GM13976 (cell line): ENCODE results near the gene LSM7.

Source experiments
- DNase-seq: peaks from one replicate; pipeline ENCODE4 v3.0.0; 2012; ENCODE audit warnings: low spot score
- CTCF ChIP-seq: IDR thresholded peaks from 2 replicates; pipeline ENCODE4 v1.5.1; 2012; ENCODE audit warnings: borderline replicate concordance, mild to moderate bottlenecking; ENCODE audit not compliant: insufficient read depth; ENCODE audit errors: extremely low read depth, missing control alignments, control extremely low read depth
- in situ Hi-C: fragments of 300-500 bp; cut with MboI; formaldehyde crosslinking; loops from one replicate; pipeline ENCODE4 v1.12.0; 2022; ENCODE audit warnings: low sequenced_read_pairs, mixed read lengths, inconsistent platforms; ENCODE audit not compliant: unreplicated experiment

Gene LSM7

GRCh38 chr19:2315121-2315817 is 13.1 kb downstream of the LSM7 start:
- in situ Hi-C loops = no loop called here
- no peak for DNase-seq
- TF ChIP-seq CTCF = no peak

DNA sequence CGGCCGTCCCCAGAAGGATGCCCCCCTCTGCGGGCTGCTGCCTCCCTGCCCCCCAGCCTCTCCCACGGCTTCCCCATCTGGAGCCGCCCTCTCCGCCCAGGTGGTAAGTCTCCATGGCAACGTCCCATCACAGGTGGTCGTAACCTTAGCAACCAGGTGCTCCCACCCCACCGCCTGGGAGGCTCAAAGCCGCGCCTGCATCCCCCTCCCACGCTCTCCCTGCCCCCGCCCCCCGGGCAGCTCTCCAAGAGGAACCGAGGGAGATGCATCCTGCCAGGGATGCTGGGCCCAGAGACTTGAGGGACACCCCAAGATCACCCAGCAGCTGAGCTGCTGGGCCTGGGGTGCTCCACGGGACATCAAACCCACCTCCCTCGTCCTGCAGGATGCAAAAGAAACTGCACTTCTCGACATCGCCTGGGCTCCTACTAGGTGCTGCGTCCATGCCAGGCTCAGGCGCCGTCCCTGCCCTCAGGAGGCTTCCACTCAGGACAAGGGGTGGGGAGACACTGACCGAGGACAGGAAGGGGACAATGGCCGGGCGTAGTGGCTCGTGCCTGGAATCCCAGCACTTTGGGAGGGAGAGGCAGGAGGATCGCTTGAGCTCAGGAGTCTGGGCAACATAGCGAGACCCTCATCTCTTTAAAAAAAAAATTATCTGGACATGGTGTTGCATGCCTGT is 15.4 kb downstream of the LSM7 start:
- no peak for TF ChIP-seq CTCF
- in situ Hi-C loops = no loop called here
- no peak for DNase-seq

- TF ChIP-seq CTCF = no peak
- in situ Hi-C loops = no loop called here
- DNase-seq = no peak
Observed at GRCh38 chr19:2311093-2311492, 17.3 kb downstream of the LSM7 start.

DNA sequence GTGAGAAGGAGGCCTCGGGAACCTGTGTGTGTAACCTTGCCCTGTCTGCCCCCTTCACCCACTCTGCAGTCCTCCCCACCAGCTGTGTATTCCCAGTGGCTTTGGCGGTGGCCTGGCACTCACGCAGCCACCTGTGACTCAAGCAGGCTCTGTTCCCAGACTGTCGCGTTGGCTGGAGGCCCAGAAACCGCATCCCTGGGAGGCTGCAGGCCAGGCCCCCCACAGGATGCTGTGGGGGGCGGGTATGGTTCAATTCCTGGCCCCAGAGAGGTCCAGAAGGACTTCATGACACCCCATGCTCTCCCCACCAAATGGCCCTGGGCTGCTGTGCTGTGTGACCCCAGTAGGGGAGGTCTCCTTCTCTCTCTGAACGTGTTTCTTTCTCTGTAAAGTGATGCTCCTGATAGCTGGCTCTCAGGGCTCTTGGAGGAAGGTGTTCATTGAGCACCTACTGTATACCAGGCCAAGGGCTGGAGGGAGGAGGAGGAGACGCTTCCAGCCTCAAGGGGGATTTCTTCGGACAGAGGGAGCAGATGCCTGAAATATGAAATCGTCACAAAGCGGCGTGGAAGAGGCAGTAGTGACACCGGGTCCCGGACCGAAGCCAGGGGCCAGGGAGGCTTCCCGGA is 18.5 kb downstream of the LSM7 start:
- in situ Hi-C loops = no loop called here

DNA sequence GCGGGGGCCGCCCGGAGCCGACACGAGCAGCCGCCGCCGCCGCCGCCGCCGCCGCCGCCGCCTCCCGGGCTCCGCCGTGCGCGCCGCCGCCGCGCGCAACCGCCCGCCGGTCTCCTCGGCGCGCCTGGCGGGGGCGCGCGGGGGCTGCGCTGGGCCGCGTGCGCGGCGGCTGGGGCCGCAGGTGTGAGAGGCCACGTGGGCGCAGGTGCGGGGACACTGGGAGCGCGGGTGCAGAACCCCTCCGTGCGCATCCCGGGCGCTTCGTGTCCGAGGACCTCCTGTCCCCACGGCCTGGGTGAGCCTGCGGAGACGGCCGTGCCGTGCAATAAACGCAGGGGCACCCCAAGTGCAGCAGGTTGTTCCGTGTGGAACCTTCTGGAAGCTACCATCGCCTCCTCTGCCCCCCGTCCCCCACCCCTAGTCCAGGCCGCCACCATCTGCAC is 20.3 kb downstream of the LSM7 start, which contains the start of gene LINGO3:
Gene LINGO3, minus strand, starts transcription at position 41 of the 443 bp plus-strand sequence. CDS start 16,378 bp downstream, outside the sequence.
- DNase-seq = no peak
- in situ Hi-C loops = no loop called here
- no peak for TF ChIP-seq CTCF

More for the DNA sequence above, 18.5 kb downstream of the LSM7 start:
- no peak for TF ChIP-seq CTCF
- DNase-seq = no peak

DNA sequence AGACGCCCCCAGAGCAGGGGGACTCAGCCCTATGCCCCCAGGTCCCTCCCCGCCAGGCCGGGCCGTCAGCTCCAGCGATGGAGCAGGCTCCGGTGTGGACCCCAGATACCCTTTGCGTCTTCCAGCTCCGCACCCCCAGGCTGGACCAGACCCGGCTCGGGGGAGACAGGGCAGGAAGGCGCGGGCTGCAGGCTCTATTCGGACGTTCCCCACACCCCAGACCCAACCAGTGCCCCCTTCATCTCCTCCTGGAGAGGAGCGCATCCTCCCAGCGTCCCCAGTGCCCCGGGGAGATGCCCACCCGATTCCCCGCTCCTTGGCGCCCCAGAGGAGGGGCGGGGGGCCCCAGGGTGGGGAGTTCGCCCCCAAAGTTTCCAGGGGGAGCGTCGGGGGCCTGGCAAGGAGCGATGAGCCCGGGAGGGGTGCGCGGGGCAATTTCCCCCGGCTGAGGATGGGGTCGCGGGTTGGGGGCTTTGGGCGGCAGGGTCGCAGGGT is 20.8 kb downstream of the LSM7 start:
- DNase-seq = no peak
- TF ChIP-seq CTCF = no peak
- in situ Hi-C loops = no loop called here
